Endothelial cell of coronary artery (primary cell): ENCODE results near the gene SINHCAF. TPM values are rescaled to one million over a fixed set of nuclear protein-coding genes. Genes with fewer than 3 reads are reported as not detected.

Source experiments
- total RNA-seq: library from RNA; depleted of rRNA; stranded (reverse); fragments of >200 nt; gene quantifications from 2 replicates; pipeline ENCODE4 v1.2.3, GENCODE V29; 2014

Gene SINHCAF, protein sequence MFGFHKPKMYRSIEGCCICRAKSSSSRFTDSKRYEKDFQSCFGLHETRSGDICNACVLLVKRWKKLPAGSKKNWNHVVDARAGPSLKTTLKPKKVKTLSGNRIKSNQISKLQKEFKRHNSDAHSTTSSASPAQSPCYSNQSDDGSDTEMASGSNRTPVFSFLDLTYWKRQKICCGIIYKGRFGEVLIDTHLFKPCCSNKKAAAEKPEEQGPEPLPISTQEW
- total RNA-seq = 55.4 and 55.7 TPM in 2 replicates

DNA sequence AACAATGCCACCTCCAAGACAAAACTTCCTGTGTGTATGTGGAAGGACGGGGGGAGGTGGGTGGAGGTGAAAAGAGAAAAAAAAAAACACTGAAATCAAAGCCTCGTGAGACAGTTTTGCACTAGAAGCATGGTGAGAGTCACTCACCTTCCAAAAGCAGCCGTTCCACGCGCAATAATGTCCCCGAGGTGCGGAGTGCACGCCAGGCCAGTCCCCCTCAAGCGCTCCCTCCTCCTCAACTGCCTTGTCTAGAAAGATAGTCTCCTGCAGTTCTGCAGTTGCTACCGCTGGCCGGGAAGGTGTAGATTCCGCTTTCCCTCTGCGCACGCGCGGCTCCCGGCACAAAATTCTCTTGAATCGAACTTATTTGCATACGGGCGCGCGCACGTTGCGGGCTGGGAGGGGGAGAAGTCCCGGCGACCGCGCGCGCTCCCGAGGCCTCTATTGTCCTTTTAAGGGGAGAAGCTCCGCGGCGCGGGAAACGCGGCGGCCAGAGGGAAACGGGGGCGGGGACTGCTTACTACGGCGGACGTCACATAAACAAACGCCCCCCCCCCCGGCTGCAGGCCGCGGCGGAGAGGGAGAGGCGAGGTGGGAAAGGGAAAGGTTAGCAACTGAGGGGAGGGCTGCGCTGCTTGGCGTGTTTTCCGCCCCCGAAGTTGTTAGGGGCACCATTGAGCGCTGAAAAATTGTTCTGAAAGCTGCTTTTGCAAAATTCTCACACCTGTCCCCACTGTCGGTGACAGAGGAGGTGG lies at the start of gene SINHCAF:
SINHCAF (minus strand) TSS at position 274 of the 755 bp plus-strand sequence. CDS start 27,946 bp downstream, outside the sequence.

